GM06990 (cell line): ENCODE measurements around the gene WASHC3.

ENCODE experiments used
- DNase-seq: peaks from one replicate; pipeline ENCODE4 v3.0.0-alpha.2; 2011; ENCODE audit not compliant: insufficient read length; ENCODE audit errors: extremely low read depth
- H3K27me3 ChIP-seq: replicated peaks from 2 replicates; pipeline ENCODE4 v1.6.0; 2011; ENCODE audit warnings: low read length; ENCODE audit not compliant: control insufficient read depth, insufficient read depth
- H3K36me3 ChIP-seq: 2 replicates; pipeline ENCODE4 v1.5.1; 2011; ENCODE audit warnings: low read length; ENCODE audit not compliant: control insufficient read depth, insufficient read depth
- H3K4me3 ChIP-seq: replicated peaks from 2 replicates; pipeline ENCODE4 v1.5.1; 2011; ENCODE audit warnings: low read depth, mild to moderate bottlenecking, control low read depth, low read length
- TF ChIP-seq, protein P1 (sequence below): IDR thresholded peaks from 2 replicates; pipeline ENCODE4 v1.5.1; 2011; ENCODE audit warnings: low read length, control low read depth, mild to moderate bottlenecking, inconsistent platforms; ENCODE audit not compliant: insufficient read depth, poor library complexity, severe bottlenecking

Gene WASHC3

DNA sequence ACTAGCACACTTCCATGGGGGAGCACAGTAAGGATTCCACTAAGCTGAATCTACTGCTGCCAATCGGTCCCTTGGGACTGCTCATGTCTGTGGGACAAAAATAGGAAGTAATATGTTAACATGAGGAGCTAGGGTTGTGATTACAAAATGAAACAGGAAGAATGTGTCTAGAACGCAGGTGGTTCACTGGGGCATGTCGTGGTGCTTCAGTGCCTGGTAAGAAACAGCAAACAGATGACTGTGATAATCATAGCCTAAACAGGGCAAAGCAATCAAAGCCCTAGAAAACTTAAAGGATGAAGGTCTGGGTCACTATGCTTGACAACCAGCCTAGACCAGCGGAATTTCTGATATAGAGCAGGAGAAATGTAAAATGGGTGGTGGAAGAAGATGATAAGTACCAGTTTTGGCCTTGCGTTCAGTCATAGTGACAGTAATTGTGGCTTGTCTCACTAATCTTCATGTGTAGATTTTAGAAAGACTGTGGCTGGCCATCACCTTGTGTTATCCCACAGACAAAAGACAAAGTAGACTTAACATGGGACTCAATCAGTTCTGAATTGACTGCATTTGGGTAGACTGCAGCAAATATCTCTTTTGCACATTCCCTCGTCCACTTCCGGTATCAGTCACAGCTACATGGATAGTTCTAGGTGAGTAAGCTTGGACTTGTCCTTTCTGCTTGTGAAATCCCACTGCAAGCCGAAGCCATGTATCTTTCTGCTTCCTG, 51.4 kb downstream of the WASHC3 start:
- H3K4me3 ChIP-seq: peak overlapping the region; percentile 37
- H3K27me3 ChIP-seq: no peaks in the 10 kb centered on the region

DNA sequence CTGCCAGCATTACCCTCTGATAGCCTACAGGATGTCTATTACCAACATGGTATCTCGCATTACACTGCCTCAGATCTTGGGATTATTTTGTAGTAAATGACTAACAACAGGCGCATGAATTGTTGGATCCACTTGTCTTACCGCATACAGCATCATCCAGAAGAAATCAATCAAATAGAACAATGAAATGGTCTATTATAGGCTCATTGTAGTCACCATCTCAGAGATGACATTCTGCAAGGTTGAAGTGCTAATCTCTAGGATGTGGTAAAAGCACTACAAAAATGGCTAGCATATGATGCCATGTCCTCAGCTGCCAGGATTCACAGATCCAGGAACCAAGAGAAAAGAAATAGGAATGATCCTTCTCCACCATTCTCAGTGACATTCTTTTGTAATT, 52.0 kb downstream of the WASHC3 start:
- Histone ChIP-seq H3K36me3 (peaks cover 1% of the 10 kb centered on the region), H3K27me3 (no peaks in the 10 kb centered on the region), H3K4me3 (peak overlapping the region; percentile 34)
- TF ChIP-seq, protein P1, sequence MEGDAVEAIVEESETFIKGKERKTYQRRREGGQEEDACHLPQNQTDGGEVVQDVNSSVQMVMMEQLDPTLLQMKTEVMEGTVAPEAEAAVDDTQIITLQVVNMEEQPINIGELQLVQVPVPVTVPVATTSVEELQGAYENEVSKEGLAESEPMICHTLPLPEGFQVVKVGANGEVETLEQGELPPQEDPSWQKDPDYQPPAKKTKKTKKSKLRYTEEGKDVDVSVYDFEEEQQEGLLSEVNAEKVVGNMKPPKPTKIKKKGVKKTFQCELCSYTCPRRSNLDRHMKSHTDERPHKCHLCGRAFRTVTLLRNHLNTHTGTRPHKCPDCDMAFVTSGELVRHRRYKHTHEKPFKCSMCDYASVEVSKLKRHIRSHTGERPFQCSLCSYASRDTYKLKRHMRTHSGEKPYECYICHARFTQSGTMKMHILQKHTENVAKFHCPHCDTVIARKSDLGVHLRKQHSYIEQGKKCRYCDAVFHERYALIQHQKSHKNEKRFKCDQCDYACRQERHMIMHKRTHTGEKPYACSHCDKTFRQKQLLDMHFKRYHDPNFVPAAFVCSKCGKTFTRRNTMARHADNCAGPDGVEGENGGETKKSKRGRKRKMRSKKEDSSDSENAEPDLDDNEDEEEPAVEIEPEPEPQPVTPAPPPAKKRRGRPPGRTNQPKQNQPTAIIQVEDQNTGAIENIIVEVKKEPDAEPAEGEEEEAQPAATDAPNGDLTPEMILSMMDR: no peak
- DNase-seq: peak; percentile 5

More for the DNA sequence above, 51.4 kb downstream of the WASHC3 start:
- TF ChIP-seq, protein P1: no peak
- peaks cover 2% of the 10 kb centered on the region for H3K36me3 ChIP-seq
- peak; percentile 67 for DNase-seq

DNA sequence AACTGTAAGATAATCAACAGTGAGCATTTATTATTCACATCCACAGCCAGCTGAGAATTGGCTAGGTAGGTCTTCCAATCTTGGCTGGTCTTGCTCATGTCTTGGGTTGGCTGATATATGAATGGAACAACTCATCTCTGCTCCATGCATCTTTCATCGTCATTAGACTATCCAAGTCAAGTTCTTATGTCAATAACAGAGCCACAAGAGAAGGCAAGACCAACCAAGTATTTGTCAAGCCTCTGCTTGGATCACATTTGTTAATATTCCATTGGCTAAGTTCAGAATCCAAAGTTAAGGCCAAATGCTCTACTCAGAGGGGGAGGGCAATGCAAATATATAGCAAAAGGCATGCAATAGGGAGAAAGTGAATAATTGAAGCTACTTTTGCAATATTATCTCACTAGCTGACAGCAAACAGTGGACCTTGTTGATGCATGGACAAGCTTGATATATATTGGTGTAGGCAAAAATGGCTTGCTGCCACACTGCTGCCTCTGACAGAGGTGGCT, 53.1 kb downstream of the WASHC3 start:
- Histone ChIP-seq H3K27me3 (no peaks in the 10 kb centered on the region), H3K36me3 (peaks cover 4% of the 10 kb centered on the region), H3K4me3 (no peak overlapping the region)
- no peak for DNase-seq
- TF ChIP-seq, protein P1: no peak

DNA sequence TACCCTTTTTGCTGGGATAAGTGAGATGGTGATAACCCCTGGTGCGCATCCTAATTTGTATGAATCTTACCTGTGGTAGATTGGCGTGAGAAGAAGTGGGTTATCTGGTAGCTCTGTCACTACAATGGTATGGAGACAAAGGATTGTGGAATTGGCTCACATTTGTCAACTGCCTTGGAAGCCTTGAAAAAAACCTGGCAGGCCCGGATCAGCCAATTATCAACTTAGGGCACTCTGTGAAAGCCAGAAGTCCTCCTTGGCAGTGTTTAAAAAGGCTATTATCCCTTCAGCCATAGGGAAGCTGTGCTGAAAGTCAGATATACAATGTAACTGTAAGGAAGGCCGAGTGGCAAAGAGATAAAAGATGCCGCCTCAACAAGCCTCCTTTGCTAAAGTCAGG, 56.5 kb downstream of the WASHC3 start:
- peaks cover 4% of the 10 kb centered on the region for H3K36me3 ChIP-seq
- H3K4me3 ChIP-seq: no peak overlapping the region
- TF ChIP-seq, protein P1: no peak
- no peaks in the 10 kb centered on the region for H3K27me3 ChIP-seq
- no peak for DNase-seq

DNA sequence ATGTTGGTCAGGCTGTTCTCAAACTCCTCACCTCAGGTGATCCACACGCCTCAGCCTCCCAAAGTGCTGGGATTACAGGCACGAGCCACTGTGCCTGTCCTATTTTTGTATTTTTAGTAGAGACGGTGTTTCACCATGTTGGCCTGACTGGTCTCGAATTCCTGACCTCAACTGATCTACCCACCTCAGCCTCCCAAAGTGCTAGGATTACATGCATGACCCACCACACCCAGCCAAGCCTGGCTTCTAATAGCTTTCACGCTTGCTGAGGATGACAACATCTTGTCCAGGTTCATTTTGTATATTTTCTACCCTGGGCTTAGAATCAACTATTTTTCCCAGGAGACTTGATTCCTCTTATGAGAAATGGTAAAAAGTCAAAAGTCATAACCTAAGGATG, 64.7 kb downstream of the WASHC3 start:
- H3K36me3 ChIP-seq: no peaks in the 10 kb centered on the region; the same call in none of the 2 replicates
- TF ChIP-seq, protein P1: no peak
- no peak overlapping the region for H3K4me3 ChIP-seq
- no peaks in the 10 kb centered on the region for H3K27me3 ChIP-seq
- no peak for DNase-seq

DNA sequence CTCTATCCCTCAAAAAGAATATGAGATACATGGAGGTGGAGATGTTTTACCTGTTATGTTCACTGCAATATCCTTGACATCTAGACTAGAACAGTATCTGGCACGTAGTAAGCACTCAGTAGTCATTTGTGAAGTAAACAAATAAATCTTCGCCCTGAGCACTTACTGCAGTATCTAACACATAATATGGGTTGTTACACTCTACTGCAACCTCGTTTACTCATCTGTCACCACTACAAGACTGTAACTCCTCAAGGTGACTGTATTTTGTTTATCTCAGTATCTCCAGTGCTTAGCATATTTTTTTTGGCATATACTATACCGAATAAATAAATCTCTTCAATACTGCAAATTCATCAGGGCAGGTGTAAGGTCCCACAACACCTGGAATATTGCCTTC, 66.1 kb downstream of the WASHC3 start:
- Histone ChIP-seq H3K27me3 (no peaks in the 10 kb centered on the region), H3K36me3 (no peaks in the 10 kb centered on the region; the same call in none of the 2 replicates), H3K4me3 (no peak overlapping the region)
- TF ChIP-seq, protein P1: no peak
- no peak for DNase-seq
